ENCODE measurements around the gene RAD18.

DNA sequence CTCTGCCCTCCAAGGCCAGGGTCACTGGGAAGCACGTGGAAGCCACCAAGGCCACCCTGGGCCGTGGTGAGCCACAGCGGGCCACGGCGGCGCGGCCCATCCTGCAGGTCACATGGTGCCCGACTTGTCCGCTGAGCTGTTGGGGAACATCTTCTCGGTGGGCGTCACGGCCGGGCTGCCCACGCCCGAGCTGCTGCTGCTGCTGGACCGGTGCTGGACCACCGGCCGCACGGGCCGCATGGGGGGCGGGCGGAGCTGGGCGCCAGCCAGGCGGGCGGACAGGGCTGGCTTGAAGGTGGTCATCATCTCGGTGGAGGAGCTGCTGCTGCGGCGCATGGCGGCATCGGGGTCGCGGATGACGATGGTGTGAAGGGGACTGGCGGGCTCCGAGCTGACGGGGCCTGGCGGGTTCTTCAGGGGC is 22.1 kb upstream of the RAD18 start:
- TF ChIP-seq, protein P1, sequence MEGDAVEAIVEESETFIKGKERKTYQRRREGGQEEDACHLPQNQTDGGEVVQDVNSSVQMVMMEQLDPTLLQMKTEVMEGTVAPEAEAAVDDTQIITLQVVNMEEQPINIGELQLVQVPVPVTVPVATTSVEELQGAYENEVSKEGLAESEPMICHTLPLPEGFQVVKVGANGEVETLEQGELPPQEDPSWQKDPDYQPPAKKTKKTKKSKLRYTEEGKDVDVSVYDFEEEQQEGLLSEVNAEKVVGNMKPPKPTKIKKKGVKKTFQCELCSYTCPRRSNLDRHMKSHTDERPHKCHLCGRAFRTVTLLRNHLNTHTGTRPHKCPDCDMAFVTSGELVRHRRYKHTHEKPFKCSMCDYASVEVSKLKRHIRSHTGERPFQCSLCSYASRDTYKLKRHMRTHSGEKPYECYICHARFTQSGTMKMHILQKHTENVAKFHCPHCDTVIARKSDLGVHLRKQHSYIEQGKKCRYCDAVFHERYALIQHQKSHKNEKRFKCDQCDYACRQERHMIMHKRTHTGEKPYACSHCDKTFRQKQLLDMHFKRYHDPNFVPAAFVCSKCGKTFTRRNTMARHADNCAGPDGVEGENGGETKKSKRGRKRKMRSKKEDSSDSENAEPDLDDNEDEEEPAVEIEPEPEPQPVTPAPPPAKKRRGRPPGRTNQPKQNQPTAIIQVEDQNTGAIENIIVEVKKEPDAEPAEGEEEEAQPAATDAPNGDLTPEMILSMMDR (IDR thresholded peaks at IDR 0.05; ENCODE audit: low read depth, low read length, poor library complexity, severe bottlenecking), result no peak
- TF ChIP-seq EZH2phosphoT487 (IDR thresholded peaks at IDR 0.05; ENCODE audit: borderline replicate concordance, low read length), result no peak
